ENCODE results near the gene PSAPL1. TPM values are rescaled to one million over a fixed set of nuclear protein-coding genes. Genes with fewer than 3 reads are reported as not detected.
A peak's percentile ranks its signal among the peaks of the same experiment; 100 is the strongest.

The PSAPL1 gene
- total and polyA plus RNA-seq, 2 of the 8 experiments (the other 6 are each of a cell fraction or from before 2014, with no cell fraction given) = 0.03 TPM; not detected in 1

DNA sequence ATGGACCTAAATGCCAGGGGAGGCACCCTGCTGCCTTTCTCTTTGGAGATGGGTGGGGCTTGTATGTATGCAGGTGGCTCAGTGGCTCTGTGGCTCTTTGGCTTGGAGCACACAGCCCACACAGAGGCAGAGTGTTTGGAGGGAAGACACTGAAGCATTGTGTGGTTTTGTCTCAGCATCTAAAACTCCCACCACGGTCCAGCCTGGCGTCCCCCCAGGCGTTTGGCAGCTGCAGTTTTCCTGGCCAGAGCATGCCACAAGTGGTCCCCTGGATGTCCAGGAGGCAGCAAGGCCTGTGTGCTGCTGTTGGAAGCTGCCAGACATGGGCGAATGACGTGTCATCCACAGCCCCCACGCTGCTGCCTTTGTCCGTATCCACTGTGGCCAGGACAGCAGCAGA, 32.2 kb upstream of the PSAPL1 start:
- Histone ChIP-seq H3K9ac (replicated peaks in 1 of 4; ENCODE audit: extremely low read depth in 1 of 4, low read depth in 3 of 4, low read length in 3 of 4) (no peak overlapping the region), H3K14ac (ENCODE audit: insufficient read length) (no peak overlapping the region), H2BK15ac (ENCODE audit: low read length) (no peak overlapping the region), H2BK20ac (ENCODE audit: low read length) (no peak overlapping the region), H2BK12ac (ENCODE audit: low read depth, low read length) (0 out of 2 replicates have a peak overlapping the region, but pooled peaks have one; percentile 39), H3K23me2 (ENCODE audit: low read depth, low read length) (peaks cover 7% of the 10 kb centered on the region; the same call in 1 of the 2 replicates), H3K4ac (replicated peaks; ENCODE audit: insufficient read length, low read depth, low read length) (no peak overlapping the region), H3K4me2 (ENCODE audit: insufficient read depth in 1 of 2, low read depth in 2 of 2, low read length in 2 of 2) (no peak overlapping the region), H4K20me1 (replicated peaks in 1 of 2; ENCODE audit: control insufficient read depth in 1 of 2, insufficient read depth in 2 of 2, low read length in 2 of 2) (peaks cover 0 to 2% of the 10 kb centered on the region in 2 experiments), H3K79me2 (ENCODE audit: control insufficient read depth in 1 of 2, insufficient read depth in 2 of 2, low read length in 2 of 2) (no peaks in the 10 kb centered on the region), H2AK5ac (ENCODE audit: low read depth, low read length) (no peak overlapping the region), H4K5ac (ENCODE audit: insufficient read length, low read depth, low read length) (no peak overlapping the region), H3K4me1 (replicated peaks in 1 of 4; ENCODE audit: control insufficient read depth in 3 of 4, insufficient read depth in 4 of 4, low read length in 3 of 4) (peaks cover 0 to 7% (median 4%) of the 10 kb centered on the region in 4 experiments; a peak in 6 of 7 replicates), H3K27me3 (replicated peaks in 1 of 4; ENCODE audit: control insufficient read depth in 3 of 4, extremely low read depth in 1 of 4, insufficient read depth in 3 of 4, low read length in 3 of 4) (no peaks in the 10 kb centered on the region), H3K36me3 (ENCODE audit: control insufficient read depth in 2 of 4, insufficient read depth in 4 of 4, low read length in 3 of 4) (no peaks in the 10 kb centered on the region), H3K23ac (ENCODE audit: insufficient read length) (no peak overlapping the region), H3K27ac (ENCODE audit: low read depth, low read length) (no peak overlapping the region), H4K8ac (ENCODE audit: extremely low read depth, insufficient read depth, low read length) (no peak overlapping the region), H3K79me1 (ENCODE audit: low read depth, low read length) (no peaks in the 10 kb centered on the region), H2AFZ (ENCODE audit: low read length) (no peak overlapping the region), H3K9me3 (ENCODE audit: insufficient read depth in 2 of 2, low read depth in 1 of 2, low read length in 1 of 2) (peaks cover 7% of the 10 kb centered on the region in 2 experiments; a peak in 3 of 4 replicates), H2BK120ac (replicated peaks; ENCODE audit: low read depth, low read length) (no peak overlapping the region), H3K4me3 (ENCODE audit: extremely low read depth in 1 of 4, insufficient read depth in 2 of 4, low read depth in 3 of 4, low read length in 4 of 4) (no peak overlapping the region), H3K18ac (ENCODE audit: extremely low read depth, low read length) (no peak overlapping the region), H2BK5ac (ENCODE audit: low read depth, low read length) (no peak overlapping the region), H4K91ac (replicated peaks; ENCODE audit: insufficient read length, low read length) (no peak overlapping the region), H3K56ac (replicated peaks; ENCODE audit: insufficient read length, low read depth, low read length) (no peak overlapping the region)
- POLR2A ChIA-PET (ENCODE audit: partially characterized antibody) = no interaction called here
- CTCF ChIA-PET (ENCODE audit: partially characterized antibody) = interaction anchor here (0.6 to 2.0 kb wide), 7 partner anchors 9 to 554 kb away, joined by 3 to 8 read pairs (median 4); no protein-coding TSS in a partner anchor
- no peak for DNase-seq (ENCODE audit: low read depth in 1 of 2, low spot score in 2 of 2)
- WGBS, 2 experiments (ENCODE audit: extremely low coverage in 1 of 2, insufficient coverage in 1 of 2, insufficient read length in 1 of 2, insufficient replicate concordance in 2 of 2, low coverage in 1 of 2, low lambda C conversion rate in 2 of 2, missing lambda C conversion rate in 1 of 2) = 84% methylated on average over 7 of the region's 7 CpGs; no CpG with 5 or more reads in 1 of the 2 experiments
- no peak for FAIRE-seq
- no peak for TF ChIP-seq EZH2 (IDR thresholded peaks at IDR 0.05; ENCODE audit: low read depth, low read length, severe bottlenecking)
- TF ChIP-seq, protein P1, sequence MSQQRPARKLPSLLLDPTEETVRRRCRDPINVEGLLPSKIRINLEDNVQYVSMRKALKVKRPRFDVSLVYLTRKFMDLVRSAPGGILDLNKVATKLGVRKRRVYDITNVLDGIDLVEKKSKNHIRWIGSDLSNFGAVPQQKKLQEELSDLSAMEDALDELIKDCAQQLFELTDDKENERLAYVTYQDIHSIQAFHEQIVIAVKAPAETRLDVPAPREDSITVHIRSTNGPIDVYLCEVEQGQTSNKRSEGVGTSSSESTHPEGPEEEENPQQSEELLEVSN (IDR thresholded peaks at IDR 0.05) = no peak
- no peak for TF ChIP-seq SUZ12 (IDR thresholded peaks at IDR 0.05; ENCODE audit: low read length)
- no peak for TF ChIP-seq SP1 (IDR thresholded peaks at IDR 0.05; ENCODE audit: low read depth, low read length)
- TF ChIP-seq, protein P2, sequence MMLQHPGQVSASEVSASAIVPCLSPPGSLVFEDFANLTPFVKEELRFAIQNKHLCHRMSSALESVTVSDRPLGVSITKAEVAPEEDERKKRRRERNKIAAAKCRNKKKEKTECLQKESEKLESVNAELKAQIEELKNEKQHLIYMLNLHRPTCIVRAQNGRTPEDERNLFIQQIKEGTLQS (IDR thresholded peaks at IDR 0.05; ENCODE audit: insufficient read depth, low read depth, low read length) = no peak
- no peak for TF ChIP-seq RAD21 (IDR thresholded peaks at IDR 0.05 in 1 of 2, conservative IDR thresholded peaks at IDR 0.05 in 1 of 2; ENCODE audit: low read depth in 2 of 2, low read length in 2 of 2)
- TF ChIP-seq RFX5 (IDR thresholded peaks at IDR 0.05; ENCODE audit: borderline replicate concordance, low read depth, low read length) = no peak
- TF ChIP-seq FOSL1 (IDR thresholded peaks at IDR 0.05; ENCODE audit: insufficient read depth, low read depth, low read length) = no peak
- no peak for TF ChIP-seq RBBP5 (IDR thresholded peaks at IDR 0.05; ENCODE audit: borderline replicate concordance, low read depth, low read length)
- no peak for TF ChIP-seq SRF (IDR thresholded peaks at IDR 0.05; ENCODE audit: low read depth, low read length)
- TF ChIP-seq TEAD4 (IDR thresholded peaks at IDR 0.05; ENCODE audit: low read depth, low read length) = no peak

Data from H1 (cell line).